ENCODE results near the gene FBXO41.

DNA sequence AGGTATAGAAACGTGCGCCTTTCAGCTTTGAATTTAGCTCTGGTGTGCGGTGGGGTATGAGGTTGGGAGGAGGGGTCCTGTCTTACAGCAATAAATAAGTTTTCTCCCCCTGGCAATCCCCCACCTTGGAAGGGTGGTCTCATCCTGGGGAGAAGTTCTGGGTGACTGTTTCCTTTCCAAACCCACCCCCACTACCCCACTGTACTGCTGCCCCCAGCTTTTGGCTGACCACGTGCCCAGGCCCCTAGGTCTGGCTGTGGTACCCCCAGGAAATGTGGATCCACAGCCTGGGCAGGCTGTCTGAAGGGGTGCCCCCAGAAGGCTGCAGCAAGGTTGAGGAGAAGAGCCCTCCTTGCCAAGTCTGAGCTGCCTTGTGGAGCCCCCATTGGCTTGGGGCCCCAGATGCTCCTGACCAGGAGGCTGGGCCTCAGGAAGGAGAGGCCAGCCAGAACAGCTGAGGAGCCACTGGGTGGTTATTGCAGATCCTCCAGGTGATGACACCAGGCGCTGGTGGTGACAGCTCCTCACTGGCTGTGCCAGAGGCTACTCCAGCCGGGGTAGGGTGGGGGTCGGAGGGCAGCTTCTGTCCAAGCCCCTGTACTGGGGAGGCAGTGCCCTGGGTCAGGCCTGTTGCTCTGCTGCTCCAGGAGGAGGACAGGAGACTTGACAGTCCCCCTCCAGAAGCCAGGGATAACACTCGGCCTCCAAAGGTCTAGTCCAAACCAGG, 25.9 kb downstream of the FBXO41 start:
- no peak for TF ChIP-seq EZH2 (IDR thresholded peaks at IDR 0.05; ENCODE audit: insufficient read depth, poor library complexity, severe bottlenecking)
- TF ChIP-seq EZH2phosphoT487 (IDR thresholded peaks at IDR 0.05; ENCODE audit: insufficient read depth, low read depth) = no peak
